ENCODE measurements around the gene VAMP5. TPM values are rescaled to one million over a fixed set of nuclear protein-coding genes. Genes with fewer than 3 reads are reported as not detected.

VAMP5 gene
- total and polyA plus RNA-seq, 9 of the 15 experiments (the other 6 are each of a cell fraction or from before 2014, with no cell fraction given), result 0.54 to 1.9 (median 1.5) TPM; not detected in 2

DNA sequence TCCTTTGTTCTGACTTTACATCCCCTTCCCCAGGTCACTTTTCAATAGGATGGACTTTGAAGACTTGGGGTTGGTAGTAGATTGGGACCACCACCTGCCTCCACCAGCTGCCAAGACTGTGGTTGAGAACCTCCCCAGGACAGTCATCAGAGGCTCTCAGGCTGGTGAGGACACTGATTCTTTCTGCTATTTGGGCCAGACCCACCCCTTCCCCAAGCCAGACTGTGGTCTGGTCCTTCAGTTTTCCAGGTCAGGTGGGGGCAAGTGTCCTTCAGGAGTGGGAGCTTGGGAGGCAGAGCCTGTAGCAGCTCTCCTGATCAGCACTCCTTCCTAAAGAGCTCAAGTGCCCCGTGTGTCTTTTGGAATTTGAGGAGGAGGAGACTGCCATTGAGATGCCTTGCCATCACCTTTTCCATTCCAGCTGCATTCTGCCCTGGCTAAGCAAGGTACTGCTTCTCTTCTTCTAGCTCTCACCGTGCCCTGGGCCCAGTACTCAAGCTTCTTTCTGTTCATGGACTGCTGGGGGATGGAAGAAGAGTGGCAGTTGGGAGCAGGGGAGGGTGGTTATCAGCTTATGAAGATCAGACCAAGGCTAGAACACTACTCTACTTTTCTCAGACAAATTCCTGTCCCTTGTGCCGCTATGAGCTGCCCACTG is 12.4 kb downstream of the VAMP5 start:
- 26% methylated on average over 3 of the region's 3 CpGs for WGBS (ENCODE audit: insufficient coverage, low coverage, missing lambda C conversion rate)
- H3K36me3 ChIP-seq (ENCODE audit: control insufficient read depth, insufficient read depth, low read length), result peaks cover 28% of the 10 kb centered on the region; the same call in 2 of the 3 replicates
- no peaks in the 10 kb centered on the region for H4K20me1 ChIP-seq (replicated peaks; ENCODE audit: control insufficient read depth, insufficient read depth, low read length)
- TF ChIP-seq SOX6 (IDR thresholded peaks at IDR 0.05), result no peak
- TF ChIP-seq, protein P1, sequence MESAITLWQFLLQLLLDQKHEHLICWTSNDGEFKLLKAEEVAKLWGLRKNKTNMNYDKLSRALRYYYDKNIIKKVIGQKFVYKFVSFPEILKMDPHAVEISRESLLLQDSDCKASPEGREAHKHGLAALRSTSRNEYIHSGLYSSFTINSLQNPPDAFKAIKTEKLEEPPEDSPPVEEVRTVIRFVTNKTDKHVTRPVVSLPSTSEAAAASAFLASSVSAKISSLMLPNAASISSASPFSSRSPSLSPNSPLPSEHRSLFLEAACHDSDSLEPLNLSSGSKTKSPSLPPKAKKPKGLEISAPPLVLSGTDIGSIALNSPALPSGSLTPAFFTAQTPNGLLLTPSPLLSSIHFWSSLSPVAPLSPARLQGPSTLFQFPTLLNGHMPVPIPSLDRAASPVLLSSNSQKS (CRISPR knock-in tag; IDR thresholded peaks at IDR 0.05), result no peak
- no peak for TF ChIP-seq ZNF551 (CRISPR knock-in tag; IDR thresholded peaks at IDR 0.05)
- TF ChIP-seq RHOXF2B (CRISPR knock-in tag; conservative IDR thresholded peaks at IDR 0.05), result no peak
- no peak for TF ChIP-seq ZNF165 (CRISPR knock-in tag; IDR thresholded peaks at IDR 0.05; ENCODE audit: borderline replicate concordance)
- TF ChIP-seq TFAM (CRISPR knock-in tag; conservative IDR thresholded peaks at IDR 0.05), result no peak
- no peak for TF ChIP-seq JUND (IDR thresholded peaks at IDR 0.05; ENCODE audit: borderline replicate concordance, low read depth, low read length)
- no peak for TF ChIP-seq JUND (tag; IDR thresholded peaks at IDR 0.05; ENCODE audit: borderline replicate concordance, low read depth, low read length)
- TF ChIP-seq HDAC6 (IDR thresholded peaks at IDR 0.05; ENCODE audit: low read depth, low read length), result no peak
- no peak for TF ChIP-seq NCOA4 (IDR thresholded peaks at IDR 0.05; ENCODE audit: partially characterized antibody)
- TF ChIP-seq, protein P2, sequence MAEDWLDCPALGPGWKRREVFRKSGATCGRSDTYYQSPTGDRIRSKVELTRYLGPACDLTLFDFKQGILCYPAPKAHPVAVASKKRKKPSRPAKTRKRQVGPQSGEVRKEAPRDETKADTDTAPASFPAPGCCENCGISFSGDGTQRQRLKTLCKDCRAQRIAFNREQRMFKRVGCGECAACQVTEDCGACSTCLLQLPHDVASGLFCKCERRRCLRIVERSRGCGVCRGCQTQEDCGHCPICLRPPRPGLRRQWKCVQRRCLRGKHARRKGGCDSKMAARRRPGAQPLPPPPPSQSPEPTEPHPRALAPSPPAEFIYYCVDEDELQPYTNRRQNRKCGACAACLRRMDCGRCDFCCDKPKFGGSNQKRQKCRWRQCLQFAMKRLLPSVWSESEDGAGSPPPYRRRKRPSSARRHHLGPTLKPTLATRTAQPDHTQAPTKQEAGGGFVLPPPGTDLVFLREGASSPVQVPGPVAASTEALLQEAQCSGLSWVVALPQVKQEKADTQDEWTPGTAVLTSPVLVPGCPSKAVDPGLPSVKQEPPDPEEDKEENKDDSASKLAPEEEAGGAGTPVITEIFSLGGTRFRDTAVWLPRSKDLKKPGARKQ (CRISPR knock-in tag; IDR thresholded peaks at IDR 0.05), result no peak
- TF ChIP-seq, protein P3, sequence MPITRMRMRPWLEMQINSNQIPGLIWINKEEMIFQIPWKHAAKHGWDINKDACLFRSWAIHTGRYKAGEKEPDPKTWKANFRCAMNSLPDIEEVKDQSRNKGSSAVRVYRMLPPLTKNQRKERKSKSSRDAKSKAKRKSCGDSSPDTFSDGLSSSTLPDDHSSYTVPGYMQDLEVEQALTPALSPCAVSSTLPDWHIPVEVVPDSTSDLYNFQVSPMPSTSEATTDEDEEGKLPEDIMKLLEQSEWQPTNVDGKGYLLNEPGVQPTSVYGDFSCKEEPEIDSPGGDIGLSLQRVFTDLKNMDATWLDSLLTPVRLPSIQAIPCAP (CRISPR knock-in tag; IDR thresholded peaks at IDR 0.05; ENCODE audit: borderline replicate concordance), result no peak
- no peak for TF ChIP-seq GABPA (tag; conservative IDR thresholded peaks at IDR 0.05; ENCODE audit: low read depth)
- TF ChIP-seq RFX1 (IDR thresholded peaks at IDR 0.05), result no peak
- no peak for TF ChIP-seq ZNF77 (CRISPR knock-in tag; IDR thresholded peaks at IDR 0.05)
- H3K79me2 ChIP-seq (ENCODE audit: control insufficient read depth, insufficient read depth, low read length), result peaks cover 29% of the 10 kb centered on the region
- no peaks in the 10 kb centered on the region for H3K9me1 ChIP-seq (ENCODE audit: control insufficient read depth, insufficient read depth, low read length)
- in situ Hi-C loops (cut with MboI) (no loop called here), intact Hi-C loops (cut with micrococcal nuclease) (no loop called here)
- ChIA-PET CTCF (ENCODE audit: low intra/inter-chr PET ratio) (no interaction called here), POLR2A (interaction anchor here (0.6 to 4.4 kb wide), 6 partner anchors 8 to 168 kb away, joined by 3 to 31 read pairs (median 4); partner anchors contain the start of gene TMEM150A)
- peak overlapping the region; percentile 79 to 85 for H3K9ac ChIP-seq (ENCODE audit: insufficient read depth in 1 of 2, low read depth in 2 of 2, low read length in 2 of 2)
- H3K27ac ChIP-seq (ENCODE audit: extremely low read depth, low read depth, low read length), result peak overlapping the region; percentile 74; the same call in 2 of the 3 replicates
- no peak for ATAC-seq
- H3K27me3 ChIP-seq (ENCODE audit: control insufficient read depth in 2 of 2, insufficient read depth in 2 of 2, low read length in 2 of 2), result no peaks in the 10 kb centered on the region
- no peak for DNase-seq (ENCODE audit: extremely low read depth in 1 of 4, low spot score in 3 of 4)
- peak; percentile 48 for FAIRE-seq
- H2AFZ ChIP-seq (ENCODE audit: low read depth, low read length), result no peak overlapping the region
- H3K4me2 ChIP-seq (ENCODE audit: insufficient read depth, low read length), result peak overlapping the region; percentile 86
- peaks cover 6 to 25% of the 10 kb centered on the region in 2 experiments; a peak in 4 of 5 replicates for H3K4me1 ChIP-seq (replicated peaks in 1 of 2; ENCODE audit: control insufficient read depth in 2 of 2, insufficient read depth in 2 of 2, low read length in 2 of 2)
- peak overlapping the region; percentile 62 for H3K4me3 ChIP-seq
- H3K9me3 ChIP-seq (replicated peaks; ENCODE audit: control insufficient read depth, insufficient read depth, low read depth, low read length), result no peaks in the 10 kb centered on the region
- no TSS peak for BruUV-seq (replicated peaks)

Measured in K562 (cell line).